ENCODE measurements around the gene HUS1B. TPM values are rescaled to one million over a fixed set of nuclear protein-coding genes. Genes with fewer than 3 reads are reported as not detected.
"Not testable (repeated sequence)": the region's sequence is repeated elsewhere in the genome, so short reads cannot be mapped to it uniquely, and the experiment has no call there.

The HUS1B gene
- total RNA-seq, 1 donor from 2014 or later: not detected

DNA sequence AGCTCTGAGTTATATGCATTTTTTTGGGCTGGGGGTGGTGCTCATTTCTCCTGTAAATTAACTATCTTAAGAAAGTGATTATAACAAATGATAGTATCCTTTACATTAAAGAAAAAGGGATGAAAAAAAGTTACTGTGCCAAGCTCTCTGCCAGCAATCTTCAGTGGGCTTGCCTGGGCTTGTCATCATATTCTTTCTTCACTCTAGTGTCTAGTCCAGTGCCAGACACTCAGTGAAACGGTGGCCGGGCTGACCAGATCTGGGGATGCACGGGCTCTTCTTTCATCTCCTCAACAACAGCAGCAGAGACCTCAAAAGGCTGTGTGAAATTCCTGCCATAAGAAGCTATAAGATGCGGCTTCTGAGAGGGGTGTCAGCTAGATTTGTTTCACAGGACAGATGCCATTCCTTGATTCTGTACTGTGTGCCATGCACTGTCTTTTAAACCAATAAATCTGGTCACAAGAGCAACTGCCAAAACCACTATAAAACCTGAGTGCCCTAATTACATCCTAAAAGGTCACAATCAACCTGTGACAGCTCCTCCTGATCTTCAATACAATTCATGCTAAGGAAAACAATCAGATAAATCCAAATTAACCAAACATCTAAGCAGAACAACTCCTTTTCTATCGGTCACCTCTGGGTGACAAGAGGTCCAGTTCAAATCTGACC lies 23.9 kb upstream of the HUS1B start:
- no peak for DNase-seq
- no peak for ATAC-seq
- intact Hi-C loops (cut with micrococcal nuclease): no loop called here

DNA sequence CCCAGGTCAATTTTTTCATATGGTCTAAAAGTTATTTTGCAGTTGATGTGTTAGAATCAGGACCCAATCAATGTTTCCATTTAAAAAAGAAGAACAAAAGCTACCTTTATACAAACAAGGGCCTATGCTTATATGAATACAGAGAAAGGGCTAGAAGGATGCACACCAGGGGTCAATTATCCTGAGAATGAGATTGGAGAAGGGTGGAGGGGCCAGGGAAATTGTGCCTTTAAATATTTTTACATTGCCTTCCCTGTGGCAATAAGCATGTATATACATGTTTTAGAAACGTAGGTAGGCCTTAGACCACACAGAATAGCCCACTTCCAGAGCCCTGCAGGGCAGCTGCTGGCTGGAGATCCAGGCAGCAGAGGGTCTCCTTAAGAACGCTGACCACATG lies 23.4 kb upstream of the HUS1B start:
- no peak for DNase-seq
- intact Hi-C loops (cut with micrococcal nuclease): no loop called here
- ATAC-seq: no peak

DNA sequence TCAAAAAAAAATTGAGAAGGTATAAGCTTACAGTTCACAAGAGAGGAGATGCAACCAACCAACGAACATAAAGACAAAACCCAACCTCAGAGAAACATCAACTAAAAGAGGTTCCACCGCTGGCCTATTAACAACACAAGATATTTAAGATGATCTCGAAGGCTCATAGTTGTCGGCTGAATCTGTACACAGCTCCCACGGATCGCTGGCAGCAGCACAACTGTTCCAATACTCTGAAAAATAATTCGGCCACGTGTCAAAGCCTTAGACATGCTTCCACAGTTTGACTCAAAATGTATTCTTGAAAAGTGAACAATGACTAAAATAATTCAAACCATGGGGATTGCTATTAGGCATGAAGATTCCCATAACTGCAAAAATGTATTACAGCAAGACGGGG lies 22.4 kb upstream of the HUS1B start:
- intact Hi-C loops (cut with micrococcal nuclease): no loop called here
- ATAC-seq: no peak
- no peak for DNase-seq

DNA sequence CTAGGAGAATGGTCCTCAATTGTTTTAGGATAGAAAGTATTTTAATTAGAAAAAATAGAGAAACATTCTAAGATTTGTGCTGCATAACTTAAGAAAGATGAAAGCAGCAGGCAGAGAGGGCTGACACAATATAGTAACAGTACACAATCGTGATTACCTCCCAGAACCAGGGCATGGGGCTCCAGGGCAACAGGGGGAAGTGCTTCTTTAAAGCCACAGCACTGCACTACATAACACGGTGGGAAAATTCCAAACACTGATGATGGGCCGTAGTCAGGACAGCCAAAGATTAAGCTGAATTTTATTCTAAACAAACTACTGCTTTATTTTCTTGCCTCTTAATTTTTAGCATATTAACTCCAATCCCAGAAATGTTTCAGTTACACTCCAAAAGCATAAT lies 21.6 kb upstream of the HUS1B start:
- intact Hi-C loops (cut with micrococcal nuclease): no loop called here
- DNase-seq: no peak
- ATAC-seq: no peak

DNA sequence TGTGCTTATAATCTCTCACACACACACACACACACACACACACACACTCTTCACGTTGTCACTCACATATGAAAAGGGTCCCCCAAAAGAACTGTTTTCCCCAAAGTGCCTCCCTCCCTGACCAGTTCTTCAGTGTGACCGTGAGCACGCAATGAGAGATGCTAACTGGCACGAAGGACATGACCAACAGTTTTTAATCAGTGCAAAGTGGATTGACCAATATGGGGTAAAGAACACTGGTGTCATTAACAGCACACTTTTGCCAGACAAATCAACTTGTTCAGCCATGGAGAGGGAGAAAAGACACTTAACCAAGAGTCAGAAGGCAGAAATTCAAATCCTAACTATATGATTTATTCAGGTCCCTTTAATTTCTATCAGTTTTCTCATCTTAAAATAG lies 21.0 kb upstream of the HUS1B start:
- no peak for DNase-seq
- no peak for ATAC-seq

DNA sequence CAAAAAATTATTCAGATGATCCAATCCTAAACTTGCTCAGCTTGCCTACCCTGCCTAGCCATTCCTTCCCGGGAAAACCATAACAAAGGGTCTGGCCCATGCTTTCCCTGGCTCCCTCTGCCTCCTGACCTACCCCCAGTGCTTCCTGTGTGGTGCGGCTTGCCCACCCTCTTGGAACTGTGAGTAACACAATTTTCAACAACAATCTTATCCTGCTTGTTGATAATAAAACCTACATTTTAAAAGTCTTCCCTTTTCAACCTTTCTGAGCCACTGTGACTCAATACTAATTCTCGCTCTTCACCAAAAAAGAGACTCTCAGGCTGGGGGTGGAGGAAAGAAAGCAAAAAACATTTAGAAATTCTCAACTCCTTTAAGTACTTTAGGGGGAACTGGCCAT lies 18.1 kb upstream of the HUS1B start:
- no peak for ATAC-seq
- DNase-seq: no peak
- intact Hi-C loops (cut with micrococcal nuclease): no loop called here

More for the DNA sequence above, 21.0 kb upstream of the HUS1B start:
- intact Hi-C loops (cut with micrococcal nuclease): no loop called here

DNA sequence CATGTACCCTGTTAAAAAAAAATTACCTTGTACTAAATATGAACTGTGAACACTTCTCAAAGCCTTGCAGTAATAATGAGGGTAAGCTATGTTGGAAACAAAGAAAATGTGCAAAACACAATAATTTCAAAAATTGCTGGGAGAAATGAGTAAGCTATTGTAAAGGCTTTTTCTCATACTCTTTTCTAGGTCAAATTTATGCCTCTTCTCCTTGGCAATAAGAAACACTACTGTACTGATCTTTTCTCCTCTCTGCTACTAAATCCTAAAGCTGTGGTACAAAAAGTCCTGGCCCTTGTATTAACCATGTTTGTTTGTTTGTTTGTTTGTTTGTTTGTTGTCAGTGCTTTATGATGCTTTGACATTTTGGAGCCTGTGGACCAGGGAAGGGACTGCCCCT lies 17.5 kb upstream of the HUS1B start:
- DNase-seq (no peak), ATAC-seq (no peak)
- intact Hi-C loops (cut with micrococcal nuclease): no loop called here

DNA sequence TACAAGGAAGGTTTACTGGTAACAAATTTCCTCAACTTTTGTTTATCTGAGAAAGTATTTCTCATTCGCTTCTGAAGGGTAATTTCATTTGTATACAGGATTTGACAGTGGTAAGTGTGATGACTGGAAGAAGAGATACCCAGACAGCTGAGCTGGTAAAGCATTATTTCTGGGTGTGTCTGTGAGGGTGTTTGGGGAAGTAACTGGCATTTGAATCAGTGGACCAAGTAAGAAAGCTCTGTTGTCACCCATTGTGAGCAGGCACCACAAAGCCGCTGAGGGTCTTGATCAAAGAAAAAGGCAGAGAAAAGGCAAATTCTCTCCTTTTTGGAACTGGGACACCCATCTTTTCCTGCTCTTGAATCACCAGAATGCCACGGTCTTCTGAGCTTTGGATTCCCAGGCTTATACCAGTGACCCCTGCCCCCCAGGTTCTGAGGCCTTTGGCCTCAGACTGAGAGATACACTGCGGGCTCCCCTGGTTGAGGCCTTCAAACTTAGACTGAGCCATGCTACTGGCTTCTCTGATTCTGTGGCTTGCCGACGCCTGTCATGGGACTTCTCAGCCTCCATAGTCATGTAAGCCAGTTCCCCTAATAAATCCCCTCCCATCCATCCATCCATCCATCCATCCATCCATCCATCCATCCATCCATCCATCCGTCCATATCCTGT lies 10.5 kb upstream of the HUS1B start:
- DNase-seq (no peak), ATAC-seq (no peak)
- intact Hi-C loops (cut with micrococcal nuclease): no loop called here

DNA sequence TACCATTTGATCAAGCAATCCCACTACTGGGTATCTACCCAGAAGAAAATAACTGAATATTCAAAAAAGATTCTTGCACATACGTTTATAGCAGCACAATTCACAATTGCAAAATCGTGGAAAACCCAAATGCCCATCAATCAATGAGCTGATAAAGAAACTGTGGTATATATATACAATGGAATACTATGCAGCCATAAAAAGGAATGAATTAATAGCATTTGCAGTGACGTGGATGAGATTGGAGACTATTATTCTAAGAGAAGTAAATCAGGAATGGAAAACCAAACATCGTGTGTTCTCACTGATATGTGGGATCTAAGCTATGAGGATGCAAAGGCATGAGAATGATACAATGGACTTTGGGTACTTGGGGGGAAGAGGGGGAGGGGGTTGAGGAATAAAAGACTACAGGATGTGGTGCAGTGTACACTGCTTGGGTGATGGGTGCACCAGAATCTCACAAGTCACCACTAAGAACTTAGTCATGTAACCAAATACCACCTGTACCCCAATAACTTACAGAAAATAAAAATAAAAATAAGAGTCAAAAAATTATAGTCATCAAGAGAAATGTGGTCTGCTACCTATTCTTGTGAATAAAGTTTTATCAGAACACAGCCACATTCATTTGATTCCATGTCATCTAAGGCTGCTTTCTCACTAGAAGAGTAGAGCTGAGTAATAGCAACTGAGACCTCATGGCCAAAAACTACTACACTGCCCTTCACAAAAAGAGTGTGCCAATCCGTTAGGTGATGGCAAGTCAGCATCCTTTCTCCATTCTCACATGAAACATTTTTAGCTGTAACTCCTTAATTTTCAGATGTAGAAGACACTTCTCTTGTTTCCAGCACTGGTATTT lies 8.7 kb upstream of the HUS1B start:
- intact Hi-C loops (cut with micrococcal nuclease): no loop called here
- no peak for DNase-seq
- no peak for ATAC-seq

DNA sequence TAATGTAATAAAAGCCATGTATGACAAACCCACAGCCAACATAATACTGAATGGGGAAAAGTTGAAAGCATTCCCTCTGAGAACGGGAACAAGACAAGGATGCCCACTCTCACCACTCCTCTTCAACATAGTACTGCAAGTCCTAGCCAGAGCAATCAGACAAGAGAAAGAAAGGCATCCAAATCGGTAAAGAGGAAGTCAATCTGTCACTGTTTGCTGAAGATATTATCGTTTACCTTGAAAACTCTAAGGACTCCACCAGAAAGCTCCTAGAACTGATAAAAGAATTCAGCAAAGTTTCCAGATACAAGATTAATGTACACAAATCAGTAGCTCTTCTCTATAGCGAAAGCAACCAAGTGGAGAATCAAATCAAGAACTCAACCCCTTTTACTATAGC lies 6.9 kb upstream of the HUS1B start:
- intact Hi-C loops (cut with micrococcal nuclease); ATAC-seq: not testable (repeated sequence)

DNA sequence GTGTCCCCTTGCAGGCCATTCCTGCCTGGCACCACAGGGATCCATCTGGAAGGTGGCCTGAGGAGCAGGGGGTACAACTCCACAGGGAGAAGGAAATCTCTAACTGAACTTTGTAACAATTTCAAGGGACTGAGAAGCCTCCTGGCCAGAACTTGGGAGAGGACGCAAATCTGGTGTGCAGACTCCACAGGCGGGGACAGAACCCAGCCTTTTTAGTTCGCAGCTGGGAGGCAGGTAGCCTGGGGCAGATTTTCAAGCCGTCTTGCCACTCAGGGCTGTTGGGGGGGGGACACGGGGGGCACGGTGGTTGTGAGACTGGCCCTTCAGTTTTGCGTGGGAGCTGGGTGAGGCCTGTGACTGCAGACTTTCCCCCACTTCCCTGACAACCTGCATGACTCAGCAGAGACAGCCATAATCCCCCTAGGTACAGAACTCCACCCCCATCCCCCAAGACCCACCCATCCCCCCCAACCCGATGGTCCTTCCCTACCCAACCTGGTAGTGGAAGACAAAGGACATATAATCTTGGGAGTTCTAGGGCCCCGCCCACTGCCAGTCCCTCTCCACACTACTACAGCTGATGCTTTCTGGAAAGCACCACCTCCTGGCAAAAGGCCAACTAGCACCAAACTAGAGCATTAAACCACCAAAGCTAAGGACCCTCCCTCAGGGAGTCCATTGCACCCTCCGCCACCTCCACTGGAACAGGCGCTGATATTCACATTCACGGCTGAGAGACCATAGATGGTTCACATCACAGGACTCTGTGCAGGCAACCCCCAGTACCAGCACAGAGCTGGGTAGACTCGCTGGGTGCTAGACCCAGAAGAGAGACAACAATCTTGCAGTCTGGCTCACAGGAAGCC lies 3.0 kb upstream of the HUS1B start:
- intact Hi-C loops (cut with micrococcal nuclease): no loop called here
- DNase-seq (no peak), ATAC-seq (no peak)

More for the DNA sequence above, 6.9 kb upstream of the HUS1B start:
- DNase-seq: not testable (repeated sequence)

DNA sequence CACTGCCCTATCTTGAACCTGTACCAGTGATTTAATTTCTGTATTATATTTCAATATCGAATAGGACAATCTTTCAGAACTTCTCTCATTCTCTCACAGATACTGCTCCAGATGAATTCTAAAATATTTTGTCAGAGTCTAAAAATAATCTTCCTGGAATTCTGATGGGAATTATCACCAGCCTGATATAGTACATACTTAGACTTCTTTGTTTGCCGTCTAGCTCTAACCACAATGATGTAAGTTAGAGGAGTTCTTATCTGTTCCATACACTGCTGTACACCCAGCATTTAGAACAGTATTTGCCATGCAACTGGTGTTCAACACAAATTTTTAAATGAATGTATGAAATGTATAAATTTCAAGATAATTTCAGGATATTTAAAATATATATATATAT lies 1.3 kb upstream of the HUS1B start:
- ATAC-seq (peak; percentile 82), DNase-seq (no peak)
- intact Hi-C loops (cut with micrococcal nuclease): no loop called here

DNA sequence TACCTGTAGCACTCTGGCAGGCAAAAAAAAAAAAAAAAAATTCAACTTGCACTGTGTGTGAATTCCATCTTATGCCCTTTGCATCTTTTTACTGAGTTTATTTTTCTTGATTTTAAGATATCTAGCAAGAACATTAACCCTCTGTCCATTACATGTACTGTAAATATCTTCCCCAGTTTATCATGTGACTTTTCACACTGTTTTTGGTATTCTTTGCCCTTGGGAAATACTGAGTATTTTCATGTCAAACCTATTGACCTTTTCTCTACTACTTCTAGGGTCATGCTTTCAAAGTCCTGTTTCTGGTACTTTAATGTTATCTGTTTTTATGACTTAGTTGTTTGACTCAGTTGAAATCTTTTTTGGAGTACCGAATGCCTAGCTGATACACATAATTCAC lies 843 bp upstream of the HUS1B start:
- intact Hi-C loops (cut with micrococcal nuclease): no loop called here
- ATAC-seq (no peak), DNase-seq (no peak)

DNA sequence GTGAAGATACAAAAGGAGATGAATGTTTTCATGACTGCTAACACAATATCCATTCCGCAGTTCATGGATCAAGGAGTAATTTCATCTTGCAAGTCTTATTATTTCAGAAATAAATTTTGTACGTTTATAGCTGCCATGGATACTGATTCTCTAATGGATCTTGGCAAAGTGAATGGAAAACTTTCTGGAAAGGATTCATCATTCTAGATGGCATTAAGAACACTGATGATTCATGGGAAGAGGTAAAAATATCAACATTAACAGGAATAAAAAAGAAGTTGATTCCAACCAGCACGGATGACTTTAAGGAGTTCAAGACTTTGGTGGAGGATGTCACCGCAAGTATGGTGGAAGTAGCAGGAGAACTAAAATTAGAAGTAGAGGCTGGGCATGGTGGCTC lies 2.8 kb downstream of the HUS1B start:
- ATAC-seq (no peak), DNase-seq (no peak)
- intact Hi-C loops (cut with micrococcal nuclease): no loop called here

DNA sequence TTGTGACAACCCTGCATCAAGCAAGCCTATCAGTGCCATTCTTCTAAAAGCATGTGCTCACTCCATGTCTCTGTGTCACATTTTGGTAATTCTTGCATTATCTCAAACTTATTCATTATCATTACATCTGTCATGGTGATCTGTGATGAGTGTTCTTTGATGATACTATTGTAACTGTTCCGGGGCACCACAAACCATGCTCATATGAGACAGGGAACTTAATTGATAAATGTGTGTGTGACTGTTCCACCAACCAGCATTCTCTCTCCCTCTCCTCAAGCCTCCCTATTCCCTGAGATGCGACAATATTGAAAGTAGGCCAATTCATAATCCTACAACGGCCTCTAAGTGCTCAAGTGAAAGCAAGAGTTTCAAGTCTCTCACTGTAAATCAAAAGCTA lies 4.0 kb downstream of the HUS1B start:
- intact Hi-C loops (cut with micrococcal nuclease): no loop called here
- DNase-seq: no peak
- ATAC-seq: no peak

DNA sequence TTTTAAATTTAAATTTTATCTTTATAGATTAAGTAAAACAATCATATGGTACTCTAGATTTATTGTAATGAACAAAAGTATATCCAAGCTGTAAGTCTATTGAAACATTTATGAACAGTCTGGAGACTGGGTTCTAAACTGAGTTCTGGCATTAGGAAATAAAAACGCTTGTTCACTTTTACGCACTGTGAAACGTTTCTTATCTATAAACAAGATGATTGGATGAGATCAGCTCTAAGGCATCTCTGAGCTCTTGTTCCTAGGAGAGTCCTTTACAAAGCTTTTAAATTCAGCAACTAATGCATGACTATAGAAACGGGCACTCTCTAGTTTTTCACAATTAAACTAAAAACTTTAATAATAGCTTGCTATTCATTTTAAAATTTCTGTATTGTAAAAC lies 6.8 kb downstream of the HUS1B start:
- intact Hi-C loops (cut with micrococcal nuclease): no loop called here
- DNase-seq (no peak), ATAC-seq (no peak)

DNA sequence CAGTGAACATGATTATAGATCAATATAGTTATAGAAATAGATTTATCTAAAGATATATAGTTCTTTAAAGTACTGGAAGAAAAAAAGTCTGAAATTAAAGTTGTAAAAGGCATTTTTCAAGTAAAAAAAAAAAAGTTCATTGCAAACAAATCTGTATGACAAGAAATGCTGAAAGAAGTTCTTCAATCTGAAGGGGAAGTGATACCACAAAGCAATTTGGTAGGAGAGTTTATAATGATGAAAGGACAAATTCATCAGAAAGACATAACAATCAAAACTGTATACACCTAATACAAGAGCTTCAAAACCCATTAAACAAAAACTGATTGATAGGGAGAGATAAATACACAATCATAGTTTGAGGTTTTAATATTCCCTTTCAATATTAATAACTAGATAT lies 14.1 kb downstream of the HUS1B start:
- DNase-seq: no peak
- intact Hi-C loops (cut with micrococcal nuclease): no loop called here
- no peak for ATAC-seq

DNA sequence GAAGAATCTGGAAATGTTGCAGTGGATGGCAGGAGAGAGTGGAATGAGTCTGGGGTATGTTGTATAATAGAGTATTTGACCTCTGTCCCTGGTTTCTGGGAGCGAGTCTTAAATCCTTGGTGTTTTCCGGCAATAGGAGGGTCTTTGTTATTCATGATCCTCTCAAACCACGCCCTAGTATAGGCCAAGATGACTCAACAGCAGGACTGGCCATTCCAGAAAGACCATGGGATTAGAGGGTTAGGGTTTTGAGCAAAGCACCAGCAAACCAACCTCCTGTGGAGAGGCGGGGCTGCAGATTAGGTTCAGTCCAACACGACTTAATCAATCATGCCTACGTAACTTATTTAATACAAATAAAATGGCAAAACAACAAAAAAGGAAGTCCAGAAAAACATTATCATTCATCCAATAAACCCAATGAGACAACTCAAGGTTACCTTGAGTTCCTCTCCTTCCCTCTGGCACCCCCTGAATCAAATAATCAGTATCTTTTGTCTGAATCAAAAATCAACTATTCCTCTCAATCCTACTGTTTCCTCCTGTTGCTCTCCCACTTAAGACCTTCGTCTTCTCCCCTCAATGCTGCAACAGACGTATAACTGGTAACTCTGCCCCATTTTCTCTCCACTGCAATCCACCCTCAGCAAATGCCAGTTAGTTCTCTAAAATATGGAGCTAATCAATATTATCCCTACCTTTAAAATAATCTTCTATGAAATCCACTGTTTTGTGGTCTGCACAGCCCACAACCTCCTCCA lies 15.5 kb downstream of the HUS1B start:
- intact Hi-C loops (cut with micrococcal nuclease): no loop called here
- DNase-seq (no peak), ATAC-seq (no peak)

DNA sequence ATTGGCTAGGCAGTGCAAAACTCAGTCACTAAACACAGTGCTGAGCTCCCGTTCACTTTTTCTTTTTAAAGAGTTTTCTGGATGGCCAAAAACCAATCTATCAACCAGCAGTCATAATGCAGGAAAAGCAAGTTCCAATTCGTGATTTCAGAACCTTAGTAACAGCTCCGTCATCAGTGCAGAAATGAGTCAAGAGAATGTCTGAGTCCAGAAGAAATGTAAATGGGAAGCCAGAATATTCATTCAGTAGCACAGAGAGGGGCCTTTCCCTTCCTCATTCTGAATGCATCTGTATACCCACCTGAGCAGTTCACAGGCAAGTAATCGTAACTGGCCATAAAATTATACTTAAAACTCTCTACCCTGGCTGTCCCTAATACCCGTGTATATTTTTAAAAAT lies 20.4 kb downstream of the HUS1B start:
- intact Hi-C loops (cut with micrococcal nuclease): no loop called here
- no peak for DNase-seq
- no peak for ATAC-seq

All from left ventricle myocardium superior (tissue), 1 donor.